SK-N-SH (cell line): ENCODE results near the gene COL20A1. TPM values are rescaled to one million over a fixed set of nuclear protein-coding genes. Genes with fewer than 3 reads are reported as not detected.
A peak's percentile ranks its signal among the peaks of the same experiment; 100 is the strongest.

ENCODE experiments used
- CTCF ChIA-PET: fragments of 300-600, 350-600 bp; formaldehyde crosslinking; extraction: SDS; loops from one replicate; lab custom pipeline; 2021; lab: Yijun Ruan, JAX
- POLR2A ChIA-PET: fragments of 350-600 bp; sonication (Branson Sonifier 250); formaldehyde crosslinking; extraction: SDS; loops from one replicate; lab custom pipeline; 2020; ENCODE audit warnings: antibody characterized with exemption, inconsistent platforms; lab: Yijun Ruan, JAX
- DNase-seq: peaks from one replicate; pipeline ENCODE4 v3.0.0; 2012
- H2AFZ ChIP-seq: fragments of 200-600 bp; sonication (generic); 2 replicates; pipeline ENCODE4 v1.8.1; 2016; ENCODE audit warnings: antibody characterized with exemption, mild to moderate bottlenecking, low read depth
- H3F3A ChIP-seq: fragments of 200-600 bp; sonication (generic); replicated peaks from 2 replicates; pipeline ENCODE3; 2016; ENCODE audit warnings: antibody characterized with exemption, mild to moderate bottlenecking; ENCODE audit not compliant: insufficient read depth
- H3K27ac ChIP-seq, 2 experiments: fragments of 200-500 bp in 1 of 2; fragments of 200-600 bp in 1 of 2; sonication (Bioruptor generic) in 1 of 2; sonication (generic), shearing (Covaris generic) in 1 of 2; 2 replicates each; pipeline versions ENCODE4 v1.5.1 to v1.6.1; 2014 to 2016; ENCODE audit warnings: low read depth in 2 of 2, inconsistent platforms in 1 of 2, low read length in 1 of 2, mild to moderate bottlenecking in 1 of 2, mixed read lengths in 1 of 2
- H3K27me3 ChIP-seq: fragments of 200-600 bp; sonication (generic), shearing (Covaris generic); 2 replicates; pipeline ENCODE4 v1.6.1; 2016; ENCODE audit warnings: mixed run types; ENCODE audit not compliant: insufficient read depth
- H3K36me3 ChIP-seq, 2 experiments: fragments of 200-500 bp in 1 of 2; fragments of 200-600 bp in 1 of 2; sonication (Bioruptor generic) in 1 of 2; sonication (generic) in 1 of 2; replicated peaks in 1 of 2; 2 replicates each; pipeline versions ENCODE3 to v1.5.1; 2014 to 2016; ENCODE audit warnings: low read length in 1 of 2, mild to moderate bottlenecking in 1 of 2; ENCODE audit not compliant: insufficient read depth in 2 of 2, control insufficient read depth in 1 of 2
- H3K4me1 ChIP-seq, 2 experiments: fragments of 200-500 bp in 1 of 2; fragments of 200-600 bp in 1 of 2; sonication (Bioruptor generic) in 1 of 2; sonication (generic), shearing (Covaris generic) in 1 of 2; 2 replicates each; pipeline versions ENCODE4 v1.5.1 to v1.6.1; 2014 to 2016; ENCODE audit warnings: low read depth in 1 of 2, low read length in 1 of 2, mixed run types in 1 of 2; ENCODE audit not compliant: insufficient read depth in 2 of 2, control insufficient read depth in 1 of 2
- H3K4me2 ChIP-seq: fragments of 200-600 bp; sonication (generic), shearing (Covaris generic); 2 replicates; pipeline ENCODE4 v1.6.1; 2017; ENCODE audit warnings: mixed run types
- H3K4me3 ChIP-seq, 2 experiments: fragments of 200-500 bp in 1 of 2; fragments of 200-600 bp in 1 of 2; sonication (Bioruptor generic) in 1 of 2; sonication (generic), shearing (Covaris generic) in 1 of 2; 2 replicates each; pipeline versions ENCODE4 v1.5.1 to v1.8.1; 2014 to 2016; ENCODE audit warnings: low read depth in 2 of 2, inconsistent platforms in 1 of 2, low read length in 1 of 2, mild to moderate bottlenecking in 1 of 2, mixed read lengths in 1 of 2, moderate library complexity in 1 of 2
- H3K79me2 ChIP-seq: fragments of 200-600 bp; sonication (generic); 2 replicates; pipeline ENCODE4 v1.8.1; 2017; ENCODE audit warnings: mild to moderate bottlenecking; ENCODE audit not compliant: insufficient read depth
- H3K9ac ChIP-seq: fragments of 200-600 bp; sonication (generic); 2 replicates; pipeline ENCODE4 v1.6.1; 2017; ENCODE audit warnings: mixed run types
- H3K9me2 ChIP-seq: fragments of 200-600 bp; sonication (generic); 2 replicates; pipeline ENCODE4 v1.6.1; 2017; ENCODE audit warnings: mixed run types
- H3K9me3 ChIP-seq: fragments of 200-600 bp; sonication (generic); 2 replicates; pipeline ENCODE4 v1.6.1; 2017; ENCODE audit warnings: mixed run types, mild to moderate bottlenecking, moderate library complexity
- H4K20me1 ChIP-seq: fragments of 200-600 bp; sonication (generic); 2 replicates; pipeline ENCODE4 v1.6.1; 2017; ENCODE audit warnings: mild to moderate bottlenecking, mixed run types; ENCODE audit not compliant: insufficient read depth
- CHD2 ChIP-seq: fragments of 150-350 bp; IDR thresholded peaks from 2 replicates; pipeline ENCODE4 v1.6.1; 2018; ENCODE audit warnings: low read length; ENCODE audit not compliant: partially characterized antibody
- CTCF ChIP-seq: fragments of 200-600 bp; sonication (generic); IDR thresholded peaks from 2 replicates; pipeline ENCODE4 v1.6.1; 2017; ENCODE audit warnings: antibody characterized with exemption, mild to moderate bottlenecking, moderate library complexity
- FOXJ3 ChIP-seq: sonication (generic); formaldehyde crosslinking; IDR thresholded peaks from 2 replicates; pipeline ENCODE4 v1.5.1; 2020; ENCODE audit warnings: mild to moderate bottlenecking, missing genetic modification reagents
- FOXM1 ChIP-seq: IDR thresholded peaks from 2 replicates; pipeline ENCODE4 v1.4.0; 2012; ENCODE audit warnings: low read depth, mild to moderate bottlenecking
- GATA2 ChIP-seq: sonication (generic); formaldehyde crosslinking; IDR thresholded peaks from 2 replicates; pipeline ENCODE4 v1.5.0; 2020; ENCODE audit warnings: mild to moderate bottlenecking, missing genetic modification reagents
- MEF2A ChIP-seq: IDR thresholded peaks from 2 replicates; pipeline ENCODE4 v1.4.0; 2012; ENCODE audit warnings: low read depth, borderline replicate concordance
- RAD21 ChIP-seq: IDR thresholded peaks from 2 replicates; pipeline ENCODE4 v1.6.1; 2012; ENCODE audit warnings: mild to moderate bottlenecking, low read length
- REST ChIP-seq: IDR thresholded peaks from 2 replicates; pipeline ENCODE4 v1.6.1; 2012; ENCODE audit warnings: mild to moderate bottlenecking, low read depth, low read length, moderate library complexity
- SMC3 ChIP-seq: IDR thresholded peaks from 2 replicates; pipeline ENCODE4 v1.6.1; 2012; ENCODE audit warnings: low read depth, low read length, improper control_type of control experiment
- TAF1 ChIP-seq: IDR thresholded peaks from 2 replicates; pipeline ENCODE4 v1.6.1; 2012; ENCODE audit warnings: low read depth, mild to moderate bottlenecking, low read length, moderate library complexity, borderline replicate concordance
- USF2 ChIP-seq: fragments of 150-350 bp; IDR thresholded peaks from 2 replicates; pipeline ENCODE4 v1.6.1; 2017; ENCODE audit warnings: antibody characterized with exemption, low read length, low read depth, borderline replicate concordance
- WGBS: methylation state at CpG from one replicate; pipeline ENCODE4 v1.1.6; 2017; ENCODE audit warnings: low lambda C conversion rate; 5-methylcytosine and 5-hydroxymethylcytosine counted together
- polyA plus RNA-seq, 3 experiments: library from polyadenylated mRNA; depleted of rRNA; stranded (reverse); fragments of >200 nt; gene quantifications; 2 replicates each; pipeline ENCODE4 v1.2.3, GENCODE V29; 2012

Gene COL20A1
- polyA plus RNA-seq, 1 of the 3 experiments (the other 2 are of a cell fraction) = not detected

GRCh38 chr20:63308218-63308911 lies 15.4 kb downstream of the COL20A1 start:
- no peak for DNase-seq
- H3K9me2 ChIP-seq = no peaks in the 10 kb centered on the region
- TF ChIP-seq MEF2A = no peak
- TF ChIP-seq FOXJ3 (CRISPR knock-in tag) = no peak
- TF ChIP-seq TAF1 = no peak
- TF ChIP-seq REST = no peak
- no peak for TF ChIP-seq FOXM1
- no peak for TF ChIP-seq CHD2
- no peak for TF ChIP-seq GATA2 (CRISPR knock-in tag)
- no peak for TF ChIP-seq USF2
- TF ChIP-seq, all 33 proteins: peak for 0
- Histone ChIP-seq H3K4me1 (peaks cover 0 to 5% of the 10 kb centered on the region in 2 experiments; a peak in 1 of 4 replicates), H3F3A (no peaks in the 10 kb centered on the region), H3K9ac (no peak overlapping the region), H4K20me1 (no peaks in the 10 kb centered on the region), H3K79me2 (no peaks in the 10 kb centered on the region), H3K27me3 (no peaks in the 10 kb centered on the region), H2AFZ (no peak overlapping the region), H3K36me3 (no peaks in the 10 kb centered on the region), H3K4me2 (no peak overlapping the region), H3K9me3 (no peaks in the 10 kb centered on the region), H3K27ac (no peak overlapping the region), H3K4me3 (no peak overlapping the region)
- CTCF ChIA-PET = interaction anchor here (0.7 to 10.4 kb wide), 31 partner anchors 11 to 732 kb away, joined by 3 to 460 read pairs (median 12); partner anchors contain the start of genes CHRNA4, COL20A1 and NKAIN4
- 48% methylated on average over 4 of the region's 30 CpGs for whole genome bisulfite sequencing
- POLR2A ChIA-PET = no interaction called here

- DNase-seq = peak; percentile 95
- ChIA-PET CTCF (interaction anchor here (0.5 to 10.4 kb wide), 59 partner anchors 7 to 730 kb away, joined by 3 to 460 read pairs (median 5); partner anchors contain the start of genes ARFGAP1, CHRNA4, COL20A1 and NKAIN4), POLR2A (interaction anchor here (1.2 kb wide), 1 partner anchor 72 kb away, joined by 3 read pairs; no protein-coding TSS in a partner anchor)
- TF ChIP-seq SMC3 = peak; percentile 85
- peak; percentile 75 for TF ChIP-seq RAD21
- TF ChIP-seq MEF2A = no peak
- TF ChIP-seq CTCF = peak; percentile 82
- Histone ChIP-seq H3K4me3 (peak overlapping the region in 1 of 2 experiments; percentile 29; a peak in 1 of 4 replicates), H3K4me2 (no peak overlapping the region), H3K4me1 (peaks cover 0 to 5% of the 10 kb centered on the region in 2 experiments; a peak in 1 of 4 replicates), H3K9me3 (no peaks in the 10 kb centered on the region), H3K9ac (no peak overlapping the region), H3F3A (no peaks in the 10 kb centered on the region), H3K79me2 (no peaks in the 10 kb centered on the region), H3K36me3 (no peaks in the 10 kb centered on the region), H3K27ac (no peak overlapping the region), H3K9me2 (no peaks in the 10 kb centered on the region), H2AFZ (no peak overlapping the region), H3K27me3 (no peaks in the 10 kb centered on the region), H4K20me1 (no peaks in the 10 kb centered on the region)
- WGBS = 67% methylated on average over 1 of the region's 35 CpGs
Observed at GRCh38 chr20:63309261-63310071, 16.5 kb downstream of the COL20A1 start.
